GM23248 (cell line): ENCODE data around the gene MEMO1.
"Not testable (repeated sequence)": the region's sequence is repeated elsewhere in the genome, so short reads cannot be mapped to it uniquely, and the experiment has no call there.

ENCODE experiments used
- EZH2 ChIP-seq: fragments of 200-600 bp; sonication (generic); IDR thresholded peaks from 2 replicates; pipeline ENCODE4 v1.6.1; 2018; ENCODE audit warnings: antibody characterized with exemption, mild to moderate bottlenecking; ENCODE audit not compliant: insufficient read depth, poor library complexity, severe bottlenecking
- EZH2phosphoT487 ChIP-seq: fragments of 200-600 bp; sonication (generic); IDR thresholded peaks from 2 replicates; pipeline ENCODE4 v1.6.1; 2018; ENCODE audit warnings: antibody characterized with exemption, moderate library complexity, mild to moderate bottlenecking, low read depth; ENCODE audit not compliant: insufficient read depth

- not testable (repeated sequence) for TF ChIP-seq EZH2phosphoT487, EZH2
Measured at GRCh38 chr2:31842150-31842549, 168.7 kb downstream of the MEMO1 start.
